Uterus (tissue), 2 donors: ENCODE measurements around the gene NIBAN1.

Source experiments
- CTCF ChIP-seq, 4 experiments: fragments of 200-600 bp in 2 of 4; fragments of 450-650 bp in 2 of 4; sonication (generic) in 2 of 4; IDR thresholded peaks; one replicate each; pipeline ENCODE4 v1.5.1; 2016 to 2019; ENCODE audit warnings: antibody characterized with exemption in 4 of 4, mild to moderate bottlenecking in 2 of 4, moderate library complexity in 1 of 4
- POLR2A ChIP-seq, 2 donors: fragments of 450-650 bp; IDR thresholded peaks; one replicate each; pipeline ENCODE4 v1.6.1; 2016; ENCODE audit warnings: antibody characterized with exemption in 2 of 2, mild to moderate bottlenecking in 1 of 2, moderate library complexity in 1 of 2

DNA sequence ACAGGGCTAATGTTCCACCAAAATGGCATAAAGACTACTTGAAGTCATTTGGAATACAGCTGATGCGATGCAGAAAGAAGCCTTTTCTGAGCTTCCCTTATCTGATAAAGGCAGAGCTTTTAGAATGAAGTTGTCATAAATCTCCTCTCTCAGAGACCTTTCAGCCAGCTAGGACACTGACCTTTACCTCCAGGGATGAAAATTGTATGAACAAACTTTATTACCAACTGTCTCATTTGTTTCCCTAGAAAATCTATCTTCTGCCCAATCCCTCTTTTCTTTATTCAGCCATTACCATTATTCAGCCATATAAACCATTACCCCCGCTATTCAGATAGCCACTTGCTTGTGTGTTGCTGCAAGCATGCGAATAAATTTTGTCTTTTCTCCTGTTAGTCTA lies 41.3 kb upstream of the NIBAN1 start:
- TF ChIP-seq CTCF (IDR thresholded peaks at IDR 0.05) (no peak), POLR2A (IDR thresholded peaks at IDR 0.05) (no peak)
